GM08714 (cell line): ENCODE measurements around the gene PPP1R14B.

Source experiments
- H3K4me3 ChIP-seq: fragments of 200-500 bp; sonication (Bioruptor generic); 2 replicates; pipeline ENCODE4 v1.5.1; 2014; ENCODE audit warnings: mild to moderate bottlenecking, low read length, inconsistent platforms
- ZNF274 ChIP-seq: IDR thresholded peaks from 2 replicates; pipeline ENCODE4 v1.6.1; 2012; ENCODE audit warnings: mild to moderate bottlenecking, low read depth, low read length

PPP1R14B gene

DNA sequence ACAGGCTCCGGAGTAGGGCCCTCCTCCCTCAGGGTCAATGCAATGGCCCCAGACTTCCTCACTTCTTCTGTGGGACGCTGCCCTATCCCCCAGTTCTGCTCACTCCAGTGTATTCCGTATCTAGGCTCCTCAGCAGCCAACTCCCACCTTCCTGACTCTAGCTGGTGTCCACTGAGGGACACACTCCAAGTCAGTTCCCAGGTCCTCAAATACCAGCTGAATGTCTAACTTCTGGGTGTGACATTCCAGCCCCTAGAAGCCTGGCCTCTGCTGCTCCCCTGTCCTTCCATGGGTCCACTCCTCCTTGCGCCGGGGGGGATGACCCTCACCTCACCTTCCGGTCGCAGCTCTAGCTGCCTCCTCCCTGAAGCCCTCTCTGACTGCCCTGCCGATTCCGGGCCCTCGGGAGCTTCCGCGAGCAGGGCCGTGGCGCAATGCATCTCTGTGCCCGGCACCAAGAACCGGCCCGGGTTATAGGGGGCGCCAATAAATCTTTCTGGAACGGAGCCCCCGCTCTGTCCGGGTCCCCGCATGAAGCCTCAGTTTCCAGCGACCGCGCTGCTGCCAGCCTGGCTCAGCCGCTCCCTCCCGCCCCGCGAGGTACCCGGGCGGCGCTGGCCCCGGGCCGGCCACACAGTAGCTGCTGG is 22.3 kb upstream of the PPP1R14B start:
- TF ChIP-seq ZNF274, result no peak
- peak overlapping the region; percentile 74 for H3K4me3 ChIP-seq

- H3K4me3 ChIP-seq, result peak overlapping the region; percentile 74; the same call in 1 of the 2 replicates
- no peak for TF ChIP-seq ZNF274
Observed at GRCh38 chr11:64268025-64268892, 21.5 kb upstream of the PPP1R14B start.

DNA sequence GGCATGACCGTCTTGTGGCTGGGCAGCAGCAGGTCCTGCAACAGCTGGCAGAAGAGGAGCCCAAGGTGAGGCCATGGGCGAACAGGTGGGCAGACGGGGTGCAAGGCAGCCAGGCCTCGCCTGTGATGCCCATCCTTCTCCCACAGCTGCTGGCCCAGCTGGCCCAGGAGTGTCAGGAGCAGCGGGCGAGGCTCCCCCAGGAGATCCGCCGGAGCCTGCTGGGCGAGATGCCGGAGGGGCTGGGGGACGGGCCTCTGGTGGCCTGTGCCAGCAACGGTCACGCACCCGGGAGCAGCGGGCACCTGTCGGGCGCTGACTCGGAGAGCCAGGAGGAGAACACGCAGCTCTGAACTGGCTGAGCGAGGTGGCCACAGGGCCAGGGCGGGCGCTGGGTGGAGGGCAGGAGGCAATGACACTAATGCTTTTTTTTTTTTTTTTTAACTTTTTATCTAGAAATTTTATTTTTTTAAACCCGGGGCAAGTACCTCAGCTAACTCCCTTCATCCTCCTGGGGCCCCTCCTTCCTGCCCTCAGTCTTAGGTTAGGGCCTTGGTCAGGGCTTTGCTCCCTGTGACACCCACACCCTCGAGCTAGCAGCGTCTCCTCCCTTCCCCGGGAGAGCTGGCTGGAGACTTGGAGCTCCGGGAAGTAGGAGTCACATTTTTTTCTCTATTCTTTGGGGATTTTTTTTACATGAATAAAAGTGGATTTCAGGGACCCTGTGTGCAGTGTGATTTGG is 20.6 kb upstream of the PPP1R14B start:
- H3K4me3 ChIP-seq, result no peak overlapping the region
- no peak for TF ChIP-seq ZNF274

DNA sequence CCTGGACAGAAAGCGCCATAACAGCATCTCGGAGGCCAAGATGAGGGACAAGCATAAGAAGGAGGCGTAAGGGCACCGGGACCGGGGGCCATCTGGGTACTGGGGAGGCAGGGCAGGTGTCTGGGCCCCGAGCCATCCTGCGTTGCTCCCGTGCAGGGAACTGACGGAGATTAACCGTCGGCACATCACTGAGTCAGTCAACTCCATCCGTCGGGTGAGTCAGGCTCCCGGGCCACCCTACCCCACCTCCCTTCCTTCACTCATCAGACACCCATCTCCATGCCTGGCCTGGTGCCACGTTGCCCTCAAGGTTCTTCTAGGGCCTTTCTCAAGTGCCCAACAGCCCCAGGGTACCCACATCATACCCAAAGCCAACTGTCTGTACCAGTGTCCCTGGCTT is 19.6 kb upstream of the PPP1R14B start:
- no peak for TF ChIP-seq ZNF274
- H3K4me3 ChIP-seq, result no peak overlapping the region

GRCh38 chr11:64265176-64266160 is 18.7 kb upstream of the PPP1R14B start:
- H3K4me3 ChIP-seq, result no peak overlapping the region
- no peak for TF ChIP-seq ZNF274

- no peak for TF ChIP-seq ZNF274
- no peak overlapping the region for H3K4me3 ChIP-seq
Observed at GRCh38 chr11:64264371-64264852, 17.7 kb upstream of the PPP1R14B start.

- no peak overlapping the region for H3K4me3 ChIP-seq
- no peak for TF ChIP-seq ZNF274
Observed at GRCh38 chr11:64263947-64264317, 17.2 kb upstream of the PPP1R14B start.

- H3K4me3 ChIP-seq, result no peak overlapping the region
- no peak for TF ChIP-seq ZNF274
Observed at GRCh38 chr11:64263021-64263946, 16.5 kb upstream of the PPP1R14B start.

DNA sequence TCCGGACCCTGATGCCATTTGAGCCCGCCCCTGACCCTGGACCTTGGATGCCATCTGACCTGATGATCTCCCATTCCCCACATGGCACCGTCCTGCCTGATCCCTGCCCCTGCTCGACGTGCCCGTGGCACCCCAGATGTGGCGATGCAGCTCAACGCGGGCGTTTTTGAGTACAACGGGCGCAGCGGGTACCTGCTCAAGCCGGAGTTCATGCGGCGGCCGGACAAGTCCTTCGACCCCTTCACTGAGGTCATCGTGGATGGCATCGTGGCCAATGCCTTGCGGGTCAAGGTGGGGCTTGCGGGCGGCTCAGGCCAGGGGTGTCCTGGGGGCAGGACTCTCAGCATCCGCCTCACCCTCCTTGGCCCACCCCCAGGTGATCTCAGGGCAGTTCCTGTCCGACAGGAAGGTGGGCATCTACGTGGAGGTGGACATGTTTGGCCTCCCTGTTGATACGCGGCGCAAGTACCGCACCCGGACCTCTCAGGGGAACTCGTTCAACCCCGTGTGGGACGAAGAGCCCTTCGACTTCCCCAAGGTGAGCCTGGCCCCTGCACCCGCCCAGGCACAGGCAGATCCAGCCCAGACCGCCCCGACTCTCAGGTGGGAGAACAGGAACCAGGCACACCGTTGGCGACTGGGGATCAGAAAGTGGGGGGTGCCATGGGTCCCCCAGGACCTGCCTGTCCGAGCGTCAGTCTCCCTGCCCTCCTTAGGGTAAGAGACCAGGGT is 15.7 kb upstream of the PPP1R14B start:
- no peak for TF ChIP-seq ZNF274
- no peak overlapping the region for H3K4me3 ChIP-seq

DNA sequence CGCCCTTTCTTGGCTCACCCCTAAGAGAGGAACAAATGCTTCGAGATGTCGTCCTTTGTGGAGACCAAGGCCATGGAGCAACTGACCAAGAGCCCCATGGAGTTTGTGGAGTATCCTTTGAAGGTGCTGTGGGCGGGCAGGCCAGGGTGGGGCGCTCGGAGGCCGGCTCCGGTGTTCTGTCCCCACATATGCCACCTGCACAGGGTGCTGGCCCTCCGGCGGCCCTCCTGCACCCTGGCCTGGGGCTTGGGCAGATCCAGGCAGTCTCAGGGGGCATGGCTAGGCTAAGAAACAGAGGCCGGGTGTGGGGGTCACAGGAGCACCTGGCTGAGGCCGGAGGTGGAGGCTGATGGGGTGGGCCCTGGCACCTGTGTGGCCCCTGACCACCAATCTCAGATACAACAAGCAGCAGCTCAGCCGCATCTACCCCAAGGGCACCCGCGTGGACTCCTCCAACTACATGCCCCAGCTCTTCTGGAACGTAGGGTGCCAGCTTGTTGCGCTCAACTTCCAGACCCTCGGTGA is 14.9 kb upstream of the PPP1R14B start:
- no peak for TF ChIP-seq ZNF274
- no peak overlapping the region for H3K4me3 ChIP-seq

GRCh38 chr11:64260147-64260708 is 13.5 kb upstream of the PPP1R14B start:
- TF ChIP-seq ZNF274, result no peak
- no peak overlapping the region for H3K4me3 ChIP-seq
